Stimulated activated CD4-positive, alpha-beta T cell treated with anti-CD3 and anti-CD28 coated beads, Interleukin-4, amount 100 ng/mL, for 1 hour (primary cell): ENCODE data around the gene CLEC2D.
"Not testable (repeated sequence)": the region's sequence is repeated elsewhere in the genome, so short reads cannot be mapped to it uniquely, and the experiment has no call there.

Experiments
- DNase-seq: peaks from one replicate; pipeline ENCODE4 v3.0.0-alpha.2; 2020

Gene CLEC2D

DNA sequence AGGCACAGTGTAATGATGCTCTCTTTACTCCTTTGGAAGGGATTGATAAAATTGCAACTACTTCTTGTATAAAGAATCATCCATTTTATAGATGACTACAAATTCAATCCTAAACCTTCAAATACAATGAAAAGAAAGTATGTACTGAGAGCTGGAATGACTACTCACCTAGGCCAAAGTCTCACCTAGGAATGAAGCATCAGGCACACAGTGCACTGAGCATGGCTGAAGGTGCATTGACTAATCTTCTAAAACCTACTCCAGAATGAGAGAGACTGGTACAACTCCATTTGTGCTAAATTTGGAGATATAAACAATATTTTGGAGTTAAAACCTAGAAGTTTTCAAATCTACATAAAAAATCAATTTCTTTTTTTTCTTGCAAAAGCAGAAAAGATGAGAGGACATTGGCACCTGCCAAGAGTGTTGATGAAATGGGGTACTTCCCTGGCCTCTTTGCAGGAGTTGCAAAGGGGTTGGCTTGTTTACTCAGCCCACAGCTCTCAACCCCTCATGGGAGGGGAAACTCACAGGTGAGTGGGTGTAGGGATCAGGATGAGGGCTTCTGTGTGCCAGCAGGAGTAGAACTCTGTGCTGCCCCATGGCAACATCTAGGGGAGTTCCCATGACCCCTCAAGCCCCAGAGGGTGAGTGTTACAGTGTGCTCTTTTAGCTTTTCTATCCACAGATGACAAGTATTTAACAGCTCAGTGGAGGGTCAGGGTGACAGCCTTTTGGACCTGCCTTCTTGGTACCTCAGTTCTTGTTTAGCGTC, 32.1 kb downstream of the CLEC2D start:
- peak; percentile 16 for DNase-seq

DNA sequence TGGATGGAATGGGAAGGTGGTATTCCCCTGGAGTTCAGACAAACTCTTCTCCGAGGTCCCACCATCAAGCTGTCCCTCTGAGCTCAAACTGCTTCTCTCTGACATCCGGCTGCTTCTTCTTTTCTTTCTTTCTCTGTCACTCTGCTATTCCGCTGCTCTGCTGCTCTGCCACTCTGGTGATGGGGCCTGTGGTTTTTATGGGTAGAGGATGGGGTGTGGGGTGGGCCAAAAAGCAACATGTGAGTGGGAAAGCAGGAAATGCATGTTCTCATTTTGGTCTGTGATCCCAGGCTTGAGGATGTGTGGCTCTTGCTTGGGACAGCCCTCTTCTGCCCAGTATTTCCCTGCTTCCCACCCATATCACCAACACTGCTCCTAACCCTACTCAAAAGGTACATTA, 32.7 kb downstream of the CLEC2D start:
- DNase-seq, result peak; percentile 9

DNA sequence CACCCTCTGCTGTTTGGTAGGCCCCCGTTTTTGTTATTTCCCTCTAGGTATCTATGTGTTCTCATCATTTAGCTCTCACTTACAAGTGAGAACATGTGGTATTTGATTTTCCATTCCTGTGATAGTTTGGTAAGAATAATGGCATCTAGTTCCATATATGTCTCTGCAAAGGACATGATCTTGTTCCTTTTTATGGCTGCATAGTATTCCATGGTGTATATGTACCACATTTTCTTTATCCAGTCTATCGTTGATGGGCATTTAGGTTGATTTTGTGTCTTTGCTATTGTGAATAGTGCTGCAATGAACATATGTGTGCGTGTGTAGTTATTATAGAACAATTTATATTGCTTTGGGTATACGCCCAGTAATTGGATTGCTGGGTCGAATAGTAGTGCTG, 35.0 kb downstream of the CLEC2D start:
- DNase-seq, result not testable (repeated sequence)

DNA sequence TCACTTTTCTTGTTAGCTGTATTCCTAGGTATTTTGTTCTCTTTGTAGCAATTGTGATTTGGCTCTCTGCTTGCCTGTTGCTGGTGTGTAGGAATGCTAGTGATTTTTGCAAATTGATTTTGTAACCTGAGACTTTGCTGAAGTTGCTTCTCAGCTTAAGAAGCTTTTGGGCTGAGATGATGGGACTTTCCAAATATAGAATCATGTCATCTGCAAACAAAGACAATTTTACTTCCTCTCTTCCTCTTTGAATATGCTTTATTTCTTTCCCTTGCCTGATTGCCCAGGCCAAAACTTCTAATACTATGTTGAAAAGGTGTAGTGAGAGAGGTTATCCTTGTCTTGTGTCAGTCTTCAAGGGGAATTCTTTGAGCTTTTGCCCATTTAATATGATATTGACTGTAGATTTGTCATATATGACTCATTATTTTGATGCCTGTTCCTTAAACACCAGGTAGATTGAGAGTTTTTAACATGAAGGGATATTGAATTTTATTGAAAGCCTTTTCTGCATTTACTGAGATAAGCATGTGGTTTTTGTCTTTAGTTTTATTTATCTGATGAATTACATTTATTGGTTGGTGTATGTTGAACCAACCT, 36.7 kb downstream of the CLEC2D start:
- no peak for DNase-seq

DNA sequence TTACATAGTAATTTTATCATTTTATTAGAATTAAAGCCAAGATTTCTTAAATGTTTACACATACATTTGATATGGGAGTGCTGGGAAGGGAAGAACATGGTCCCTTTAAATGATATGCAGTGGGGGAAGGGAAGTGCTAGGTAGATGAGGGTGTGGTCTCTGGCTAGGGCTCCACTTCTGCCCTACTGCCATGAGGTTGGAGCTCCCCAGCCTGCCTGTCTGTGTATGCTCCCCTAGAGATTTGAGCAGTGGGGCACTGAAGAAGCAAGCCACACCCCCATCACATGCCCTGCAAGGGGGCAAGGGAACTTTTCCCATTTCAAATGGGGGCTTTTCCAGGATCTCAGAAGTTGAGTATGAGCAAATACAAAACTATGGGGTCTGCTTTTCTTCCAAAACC, 37.8 kb downstream of the CLEC2D start:
- DNase-seq, result no peak

DNA sequence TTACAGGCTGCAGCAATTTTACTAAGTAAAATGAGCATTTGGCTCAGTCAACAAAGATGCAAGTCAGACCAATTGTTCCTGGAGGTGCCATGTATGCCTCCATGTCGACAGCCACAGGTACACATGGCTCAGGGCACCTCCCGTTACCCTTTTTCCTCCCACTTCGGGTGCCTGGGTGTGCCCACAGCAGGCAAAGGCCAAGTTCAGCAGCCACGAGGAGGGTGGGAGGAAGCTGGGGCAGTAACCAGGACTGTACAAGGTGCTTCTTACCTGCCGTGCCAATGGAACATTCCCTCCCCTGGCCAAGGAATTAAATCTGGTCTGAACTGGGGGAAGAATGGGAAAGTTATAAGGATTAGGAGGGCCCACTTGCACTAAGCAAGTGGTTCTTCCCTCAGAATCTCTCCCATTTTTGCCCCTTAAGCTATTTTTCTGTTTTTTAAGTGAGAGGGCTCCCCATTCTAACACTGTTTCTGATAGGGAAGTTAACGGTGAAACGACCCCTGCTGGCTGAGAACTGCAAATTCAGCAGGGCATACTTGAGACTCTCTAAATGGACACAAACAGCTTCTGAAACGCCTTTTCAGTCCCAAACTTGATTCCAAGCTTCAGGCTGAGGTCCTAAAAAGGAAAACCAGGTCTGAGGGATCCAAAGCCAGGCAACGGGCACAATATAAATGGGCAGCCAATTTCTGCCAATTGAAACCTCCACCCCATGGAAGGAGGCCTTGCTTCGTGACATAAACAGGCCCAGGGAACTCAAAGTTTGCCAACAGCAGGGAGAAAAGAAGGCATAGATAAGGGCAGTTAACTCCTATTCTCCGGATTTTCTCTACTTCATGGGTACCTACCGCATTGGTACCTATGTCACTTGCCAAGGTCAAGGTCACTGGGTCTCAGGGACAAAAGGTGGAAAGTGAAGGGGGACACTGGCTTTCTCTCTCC, 38.6 kb downstream of the CLEC2D start:
- peak; percentile 63 for DNase-seq

DNA sequence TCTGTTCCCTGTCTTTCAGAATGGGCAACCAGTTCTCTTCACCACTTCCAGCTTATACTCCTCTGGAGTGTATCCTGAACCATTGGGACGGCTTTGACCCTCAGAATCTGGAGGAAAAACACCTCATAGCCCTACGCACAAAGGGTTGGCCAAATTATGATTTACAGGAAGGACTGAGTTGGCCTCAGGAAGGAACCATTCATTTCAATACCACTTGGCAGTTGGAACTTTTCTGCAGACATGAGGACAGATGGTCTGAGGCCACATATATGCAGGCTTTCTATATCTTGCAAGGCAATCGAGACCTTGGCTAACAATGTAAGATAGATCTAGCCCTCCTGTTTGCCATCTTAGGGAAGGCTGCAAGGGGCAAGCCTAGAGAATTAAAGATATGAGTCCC, 39.3 kb downstream of the CLEC2D start:
- DNase-seq, result no peak

DNA sequence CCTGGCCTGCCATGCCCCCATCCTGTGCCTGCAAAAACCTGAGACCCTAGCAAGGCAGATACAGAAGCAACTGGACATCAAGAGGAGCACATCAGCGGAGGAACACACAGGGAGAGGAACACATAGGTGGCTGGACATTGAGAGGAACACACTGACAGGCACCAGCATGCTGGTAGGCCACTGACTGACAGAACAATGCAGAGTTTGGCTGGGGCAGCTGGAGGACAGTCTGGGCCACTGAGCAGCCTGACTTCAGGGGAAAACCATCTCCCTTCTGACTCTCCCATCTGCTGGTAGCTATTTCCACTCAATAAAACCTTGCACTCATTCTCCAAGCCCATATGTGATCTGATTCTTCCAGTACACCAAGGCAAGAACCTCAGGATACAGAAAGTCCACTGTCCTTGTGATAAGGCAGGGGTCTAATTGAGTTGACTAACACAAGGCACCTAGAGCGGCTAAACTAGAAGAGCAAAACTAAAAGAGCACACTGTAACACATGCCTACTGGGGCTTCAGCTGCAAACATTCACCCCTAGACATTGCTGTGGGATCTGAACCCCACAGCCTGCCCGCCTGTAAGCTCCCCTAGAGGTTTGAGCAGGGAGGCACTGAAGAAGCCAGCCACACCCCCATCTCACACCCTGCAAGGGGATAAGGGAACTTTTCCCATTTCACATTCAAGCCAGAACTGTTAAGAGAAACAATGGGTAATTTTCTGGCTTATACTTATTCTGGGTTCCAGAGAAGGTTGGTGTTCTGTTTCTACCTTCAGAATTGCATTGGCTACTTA, 41.3 kb downstream of the CLEC2D start:
- DNase-seq, result no peak

DNA sequence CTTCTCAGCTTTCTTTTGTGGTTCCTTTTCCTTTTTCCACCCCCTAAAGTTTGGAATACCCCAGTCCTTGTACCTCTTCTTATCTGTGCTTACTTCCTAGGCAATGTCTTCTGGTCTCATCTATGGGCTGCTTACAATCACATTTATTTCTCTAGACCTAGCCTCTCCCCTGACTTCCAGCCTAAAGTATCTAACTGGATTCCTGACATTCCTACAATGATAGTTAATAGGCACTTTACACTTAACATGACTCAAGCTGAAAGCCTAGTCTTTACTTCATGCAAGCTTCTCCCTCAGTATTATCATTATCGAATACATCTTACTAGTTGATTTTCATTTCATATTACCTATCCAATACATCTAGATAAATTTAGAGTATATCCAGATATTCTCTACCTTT, 42.2 kb downstream of the CLEC2D start:
- DNase-seq, result no peak

DNA sequence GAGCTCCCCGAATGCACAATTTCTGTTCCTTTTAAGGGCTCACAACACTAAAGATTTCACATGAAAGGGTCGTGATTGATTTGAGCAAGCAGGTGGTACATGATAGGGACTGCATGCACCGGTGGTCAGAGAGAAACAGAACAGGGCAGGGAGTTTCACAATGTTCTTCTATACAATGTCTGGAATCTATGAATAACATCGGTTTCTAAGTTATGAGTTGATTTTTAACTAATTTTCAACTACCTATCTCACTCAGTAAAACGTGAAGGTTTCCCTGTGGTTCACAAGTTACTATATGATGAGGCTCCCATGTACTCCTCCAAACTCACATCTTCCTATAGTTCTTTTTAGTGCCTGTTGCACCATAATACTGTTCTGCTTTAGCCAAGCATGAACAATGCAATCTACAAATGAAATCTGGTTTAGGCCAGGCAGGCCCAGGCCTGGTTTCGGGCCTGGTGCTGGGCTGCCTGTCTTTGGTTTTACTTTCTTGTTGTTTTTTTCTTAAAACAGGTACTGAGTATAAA, 43.6 kb downstream of the CLEC2D start:
- not testable (repeated sequence) for DNase-seq

DNA sequence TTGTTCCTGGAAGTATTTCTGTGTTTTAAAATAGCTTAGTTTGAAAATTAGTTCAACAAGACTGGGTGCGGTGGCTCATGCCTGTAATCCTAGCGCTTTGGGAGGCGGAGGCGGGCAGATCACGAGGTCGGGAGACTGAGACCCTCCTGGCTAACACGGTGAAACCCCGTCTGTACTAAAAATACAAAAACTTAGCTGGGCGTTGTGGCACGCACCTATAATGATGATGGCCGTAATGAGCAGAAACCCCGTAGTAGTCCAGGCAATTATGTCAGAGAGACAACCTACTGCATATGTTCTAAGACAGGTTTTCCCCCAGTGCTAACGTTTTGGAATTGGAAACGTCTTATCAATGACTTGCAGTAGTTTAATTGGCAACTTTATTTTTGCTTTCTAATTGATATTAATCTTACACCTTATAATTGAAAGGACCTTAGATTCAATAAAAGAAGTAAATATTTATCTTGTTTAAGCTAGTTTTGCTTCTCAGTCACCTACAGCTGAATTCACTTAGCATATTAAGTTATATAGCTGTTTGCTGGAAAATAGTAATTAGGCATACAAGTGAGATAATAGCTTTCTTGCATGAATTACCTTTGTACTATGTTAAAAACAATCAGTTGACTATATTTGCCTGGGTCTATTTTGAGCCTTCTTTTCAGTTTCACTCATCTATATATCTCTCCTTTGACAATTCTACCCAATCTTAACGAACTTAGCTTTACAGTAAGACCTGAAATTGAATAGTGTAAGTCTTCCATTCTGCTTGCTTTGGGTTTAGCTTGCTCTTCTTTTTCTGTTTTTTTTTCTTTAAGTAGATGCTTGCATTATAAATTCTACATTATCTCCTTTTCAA, 47.8 kb downstream of the CLEC2D start:
- DNase-seq, result no peak

DNA sequence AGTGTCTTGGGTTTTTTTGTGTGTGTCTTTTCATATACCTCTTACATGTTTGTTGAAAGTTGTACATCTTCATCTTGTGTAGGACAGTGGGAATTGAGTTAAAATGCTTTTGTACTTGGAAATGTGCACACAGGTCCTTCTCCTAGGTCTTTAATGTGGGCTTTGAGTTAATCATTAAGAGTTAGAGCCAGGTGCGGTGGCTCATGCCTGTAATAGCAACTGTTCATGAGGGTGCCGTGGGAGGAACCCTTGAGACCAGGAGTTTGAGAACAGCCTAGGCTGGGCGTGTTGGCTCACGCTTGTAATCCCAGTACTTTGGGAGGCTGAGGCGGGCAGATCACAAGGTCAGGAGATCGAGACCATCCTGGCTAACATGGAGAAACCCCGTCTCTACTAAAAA, 49.5 kb downstream of the CLEC2D start:
- DNase-seq, result no peak

DNA sequence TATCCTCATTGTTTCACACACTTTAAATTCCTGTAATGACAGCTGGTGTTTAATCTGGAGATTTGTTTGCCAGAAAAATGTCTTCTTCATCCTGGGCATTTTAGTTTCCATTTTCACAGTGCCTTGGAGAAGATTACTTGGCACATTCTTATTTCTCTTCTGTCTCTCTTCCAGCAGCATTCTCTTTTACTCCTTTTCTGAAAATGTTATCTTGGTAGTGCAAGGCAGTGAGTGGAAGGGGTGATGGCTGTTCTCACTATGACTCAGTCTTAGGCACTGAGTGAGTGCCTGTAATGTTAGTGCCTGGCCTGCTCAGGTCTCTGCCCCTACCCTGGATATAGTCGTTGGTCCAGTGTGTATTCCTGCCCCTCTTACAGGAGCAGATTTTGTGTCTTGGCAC, 50.3 kb downstream of the CLEC2D start:
- no peak for DNase-seq

DNA sequence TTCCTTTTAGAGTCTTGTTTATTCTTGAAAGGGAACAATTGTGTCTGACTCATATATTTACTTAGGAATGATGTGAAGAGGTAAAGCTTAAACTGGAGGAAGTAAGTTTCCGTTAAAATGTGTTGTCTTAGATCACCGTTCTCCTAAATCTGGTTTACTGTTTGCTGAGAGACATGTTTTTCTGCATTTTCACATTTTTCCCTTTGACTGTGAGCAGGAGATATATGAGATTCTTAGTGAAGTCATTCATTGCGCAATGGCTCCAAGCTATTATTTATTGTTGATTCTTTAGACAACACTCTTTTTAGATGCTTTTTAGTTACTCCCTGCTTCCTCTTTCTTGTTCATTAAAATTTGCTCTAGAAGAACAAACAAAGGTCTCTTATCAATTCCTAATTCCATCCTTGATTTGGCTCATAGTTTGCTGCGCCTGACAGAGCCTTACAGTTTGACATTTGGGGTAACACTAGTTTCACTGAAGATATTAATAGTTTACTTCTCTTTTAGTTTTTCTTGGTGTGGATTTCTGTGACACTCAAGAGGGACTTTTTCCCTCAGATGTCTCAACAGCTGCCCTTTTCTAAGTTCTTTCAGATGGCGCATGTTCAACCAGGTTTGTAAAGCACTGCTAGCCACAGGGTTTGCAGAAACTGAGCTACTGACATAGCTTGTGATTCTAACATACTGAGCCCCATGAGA, 52.0 kb downstream of the CLEC2D start:
- DNase-seq, result no peak

DNA sequence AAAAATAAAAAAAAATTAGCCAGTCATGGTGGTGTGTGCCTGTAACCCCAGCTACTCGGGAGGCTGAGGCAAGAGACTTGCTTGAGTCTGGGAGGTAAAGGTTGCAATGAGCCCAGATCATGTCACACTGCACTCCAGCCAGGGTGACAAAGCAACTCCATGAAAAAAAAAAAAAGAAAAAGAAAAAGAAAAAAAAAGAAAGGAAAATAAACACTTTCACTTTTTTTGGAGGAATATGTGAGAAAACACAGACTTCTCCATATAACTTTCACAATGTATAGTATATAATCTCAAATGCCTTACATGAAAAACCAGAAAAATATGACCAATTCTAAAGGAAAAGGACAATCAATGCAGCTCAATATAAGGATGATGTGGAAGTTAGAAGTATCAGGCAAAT, 54.5 kb downstream of the CLEC2D start:
- no peak for DNase-seq

DNA sequence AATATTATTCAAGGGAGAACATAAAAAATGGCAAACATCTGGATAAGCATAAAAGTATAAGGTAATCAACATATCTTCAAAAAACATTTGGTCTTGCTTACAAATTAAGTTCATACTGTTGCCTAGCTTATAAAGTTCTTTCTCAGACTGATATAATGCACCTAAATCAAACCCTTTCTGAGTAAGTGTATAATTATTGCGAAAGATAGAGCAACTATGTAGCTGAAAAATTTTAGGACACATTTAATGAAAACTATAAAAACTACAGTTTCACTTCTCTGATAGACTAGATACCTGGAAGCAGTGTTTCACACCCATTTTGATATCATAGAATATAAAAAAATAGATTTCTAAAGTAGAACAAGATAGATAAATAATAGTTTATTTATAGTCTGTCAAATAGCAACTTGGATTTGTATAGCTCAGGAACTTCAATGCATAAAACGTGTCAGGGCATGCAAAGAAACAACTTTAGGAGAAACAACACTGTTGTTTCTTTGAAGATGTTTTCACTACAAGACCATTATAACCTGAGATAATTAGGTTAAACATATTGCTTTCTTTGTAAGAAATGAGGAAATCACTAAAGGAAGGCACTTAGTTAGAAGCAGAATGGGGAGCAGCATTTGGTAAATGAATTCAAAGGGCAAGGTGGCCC, 55.8 kb downstream of the CLEC2D start:
- DNase-seq, result no peak

DNA sequence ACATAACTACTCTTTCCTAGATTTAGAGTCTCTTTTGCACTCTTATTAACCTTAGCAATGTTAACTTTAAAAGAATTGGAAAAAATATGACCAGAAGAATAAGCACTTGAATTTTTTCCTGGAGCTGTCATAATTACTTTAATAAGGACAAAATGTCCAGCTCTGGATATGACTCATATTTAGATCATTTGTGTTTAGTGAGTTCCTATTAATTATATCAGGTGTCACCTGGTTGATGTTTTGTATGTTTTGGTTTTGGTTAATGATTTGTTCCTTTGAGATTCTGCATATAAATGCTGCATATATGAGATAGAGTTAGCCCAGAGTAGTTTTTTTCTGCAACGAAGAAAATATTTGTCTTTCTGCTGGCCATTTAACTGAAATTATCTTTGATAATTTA, 58.3 kb downstream of the CLEC2D start:
- DNase-seq, result no peak

DNA sequence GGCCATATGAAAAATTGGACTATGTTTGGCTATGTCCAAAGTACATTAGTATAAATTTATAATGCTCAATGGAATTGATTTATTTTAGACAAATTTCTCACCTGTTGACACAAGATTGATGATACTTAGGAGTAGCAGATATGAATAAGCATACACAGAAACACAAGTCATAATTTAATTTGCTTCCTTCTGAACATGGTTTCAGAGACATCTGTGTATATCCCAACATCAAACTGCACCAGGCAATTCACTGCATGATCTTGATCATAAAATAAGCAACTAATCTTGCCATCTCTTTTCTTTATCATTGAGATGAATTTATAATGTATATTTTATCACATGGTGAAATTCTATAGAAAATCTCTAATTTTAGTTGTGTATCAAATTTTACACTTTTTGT, 59.6 kb downstream of the CLEC2D start:
- DNase-seq, result no peak

DNA sequence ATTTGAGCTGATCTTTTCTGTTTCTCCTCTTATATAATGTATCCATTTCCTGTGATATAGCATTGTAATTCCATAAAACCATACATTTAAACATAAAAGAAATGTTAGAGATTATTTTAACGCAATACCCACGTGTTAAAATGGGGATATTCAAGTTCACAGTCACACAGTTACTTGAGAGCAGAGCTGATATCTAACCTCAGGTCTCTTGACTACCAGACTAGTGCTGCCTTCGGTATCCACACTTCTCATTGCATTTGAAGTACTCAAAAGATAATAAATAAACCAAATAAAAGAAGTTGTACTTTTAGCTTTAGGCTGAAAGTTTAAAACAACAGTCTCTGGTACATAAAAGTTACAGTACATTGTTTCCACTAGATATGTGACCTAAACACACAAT, 60.5 kb downstream of the CLEC2D start:
- DNase-seq, result no peak

DNA sequence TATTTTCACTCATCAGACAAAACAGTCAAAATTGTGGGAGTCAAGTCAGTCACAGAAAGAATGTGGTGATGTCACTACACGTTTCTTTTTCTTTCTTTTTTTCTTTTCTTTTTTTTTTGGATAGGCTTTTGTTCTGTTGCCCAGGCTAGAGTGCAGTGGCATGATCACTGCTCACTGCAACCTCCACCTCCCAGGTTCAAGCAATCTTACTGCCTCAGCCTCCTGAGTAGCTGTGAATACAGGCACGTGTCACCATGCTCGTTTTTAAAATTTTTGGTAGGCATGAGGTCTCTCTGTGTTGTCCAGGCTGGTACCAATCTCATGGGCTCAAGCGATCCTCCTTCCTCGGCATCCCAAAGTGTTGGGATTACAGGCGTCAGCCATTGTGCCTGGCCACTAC, 61.1 kb downstream of the CLEC2D start:
- DNase-seq, result no peak
